Suppressor macrophage treated with lipopolysaccharide for 4 hours (primary cell): ENCODE results near the gene ETV6.
"Not testable (repeated sequence)": the region's sequence is repeated elsewhere in the genome, so short reads cannot be mapped to it uniquely, and the experiment has no call there.

Experiments used
- DNase-seq: peaks from one replicate; pipeline ENCODE4 v3.0.0-alpha.2; 2020

ETV6 gene

DNA sequence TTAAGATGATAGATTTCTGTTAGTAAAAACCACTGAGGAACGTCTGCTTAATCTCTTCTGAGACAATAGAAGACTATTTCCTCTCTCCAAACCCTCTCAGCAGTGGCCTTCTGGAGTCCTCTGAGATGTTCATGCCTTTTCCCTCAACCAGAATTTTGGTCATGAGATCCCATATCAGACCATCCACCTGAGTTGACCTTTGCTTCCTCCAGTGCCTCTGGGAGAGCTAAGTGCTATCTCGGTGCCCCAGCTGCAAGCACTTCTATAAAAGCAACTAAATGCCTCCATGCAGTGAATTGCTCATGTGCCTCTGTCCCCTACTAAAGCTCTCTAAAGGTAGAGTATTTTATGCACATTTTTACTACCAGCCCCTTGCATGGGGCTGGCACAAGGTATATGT, 248.4 kb downstream of the ETV6 start:
- DNase-seq = no peak

GRCh38 chr12:11901701-11902524, 252.4 kb downstream of the ETV6 start:
- no peak for DNase-seq

GRCh38 chr12:11902525-11902875, 253.0 kb downstream of the ETV6 start:
- no peak for DNase-seq

DNA sequence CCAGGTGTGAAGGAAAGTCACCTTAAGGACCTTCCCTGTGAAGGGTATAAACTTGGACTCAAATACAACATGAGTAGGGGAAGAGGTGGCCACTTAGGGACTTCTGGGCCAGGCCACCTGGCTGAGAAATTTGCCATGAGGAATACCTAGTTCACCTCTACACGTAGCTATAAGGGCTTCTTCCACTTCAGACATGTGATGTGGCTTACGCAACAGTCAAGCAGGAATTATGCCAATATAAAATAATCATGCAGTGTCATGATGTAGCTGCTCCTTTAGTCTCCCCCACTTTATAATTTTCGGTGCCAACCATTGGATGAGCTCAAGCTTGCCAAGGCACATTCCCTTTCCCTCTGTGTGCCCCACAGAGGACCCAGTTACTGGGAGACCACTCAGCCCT, 254.7 kb downstream of the ETV6 start:
- DNase-seq = no peak

GRCh38 chr12:11905534-11905933, 256.1 kb downstream of the ETV6 start:
- no peak for DNase-seq

- DNase-seq = no peak
Measured at GRCh38 chr12:11906286-11906935, 256.9 kb downstream of the ETV6 start.

- no peak for DNase-seq
Measured at GRCh38 chr12:11907625-11908024, 258.2 kb downstream of the ETV6 start.

DNA sequence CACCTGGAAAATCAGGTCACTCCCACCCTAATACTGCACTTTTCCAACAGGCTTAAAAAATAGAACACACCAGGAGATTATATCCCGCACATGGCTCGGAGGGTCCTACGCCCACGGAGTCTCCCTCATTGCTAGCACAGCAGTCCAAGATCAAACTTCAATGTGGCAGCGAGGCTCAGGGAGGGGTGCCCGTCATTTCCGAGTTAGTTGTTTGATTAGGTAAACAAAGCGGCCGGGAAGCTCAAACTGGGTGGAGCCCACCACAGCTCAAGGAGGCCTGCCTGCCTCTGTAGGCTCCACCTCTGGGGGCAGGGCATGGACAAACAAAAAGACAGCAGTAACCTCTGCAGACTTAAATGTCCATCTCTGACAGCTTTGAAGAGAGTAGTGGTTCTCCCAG, 259.9 kb downstream of the ETV6 start:
- not testable (repeated sequence) for DNase-seq

DNA sequence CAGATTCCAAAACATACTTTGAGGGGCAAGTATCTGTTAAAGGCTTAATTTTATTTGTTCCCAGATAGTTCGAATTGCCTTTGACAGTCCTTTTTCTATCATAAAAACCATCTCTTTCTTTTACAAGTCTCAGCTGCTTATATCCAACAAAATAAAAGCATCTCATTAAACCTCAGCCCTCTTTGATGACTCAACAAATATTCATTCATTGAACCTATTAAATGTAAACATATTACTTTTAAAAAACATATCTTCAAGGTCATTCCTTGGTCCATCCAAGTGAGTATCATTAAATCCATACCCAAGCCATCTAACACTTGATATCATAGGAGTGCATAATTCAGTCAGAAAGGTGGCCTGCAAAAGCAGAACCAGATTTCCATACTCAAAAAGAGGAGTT, 266.6 kb downstream of the ETV6 start:
- no peak for DNase-seq

- peak; percentile 78 for DNase-seq
Measured at GRCh38 chr12:11916771-11917170, 267.3 kb downstream of the ETV6 start.

GRCh38 chr12:11917501-11917900, 268.0 kb downstream of the ETV6 start:
- DNase-seq = no peak

GRCh38 chr12:11920231-11920630, 270.8 kb downstream of the ETV6 start:
- DNase-seq = no peak

DNA sequence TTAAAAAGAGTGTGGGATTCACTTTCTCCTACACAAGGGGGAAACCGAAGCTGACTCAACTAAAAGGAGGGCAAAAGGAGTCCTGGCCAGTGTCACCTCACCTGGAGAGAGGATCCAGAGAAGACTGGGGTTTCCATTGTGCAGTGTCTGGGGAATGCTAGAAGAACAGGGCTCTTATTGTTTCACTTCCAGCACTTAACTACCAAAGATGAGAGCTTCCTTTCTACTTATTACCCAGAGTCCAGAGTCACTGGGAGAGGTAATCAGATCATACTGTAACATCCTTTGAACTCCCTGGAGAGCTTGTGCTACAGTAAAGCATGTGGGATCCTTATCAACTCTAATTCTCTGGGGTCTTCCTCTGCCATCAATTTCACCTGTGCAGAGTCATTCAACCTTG, 272.9 kb downstream of the ETV6 start:
- no peak for DNase-seq

DNA sequence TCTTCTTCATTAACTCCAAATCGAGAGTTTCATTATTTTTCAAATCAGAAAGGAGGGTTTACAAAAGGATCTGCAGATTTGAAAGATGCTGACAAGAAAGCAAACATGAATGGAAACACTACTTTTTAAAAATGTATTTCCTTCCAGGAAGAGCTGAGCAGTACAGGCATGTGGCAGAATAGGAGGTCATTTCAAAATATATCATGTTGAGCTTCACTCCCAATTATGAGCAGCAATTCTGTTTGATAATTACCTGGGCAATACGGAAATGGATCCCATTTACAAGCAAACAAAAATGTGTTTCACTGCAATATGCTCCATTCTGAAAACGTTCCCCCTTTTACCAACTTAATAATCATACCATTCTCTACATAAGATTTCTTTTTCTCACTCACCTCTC, 273.6 kb downstream of the ETV6 start:
- DNase-seq = no peak

DNA sequence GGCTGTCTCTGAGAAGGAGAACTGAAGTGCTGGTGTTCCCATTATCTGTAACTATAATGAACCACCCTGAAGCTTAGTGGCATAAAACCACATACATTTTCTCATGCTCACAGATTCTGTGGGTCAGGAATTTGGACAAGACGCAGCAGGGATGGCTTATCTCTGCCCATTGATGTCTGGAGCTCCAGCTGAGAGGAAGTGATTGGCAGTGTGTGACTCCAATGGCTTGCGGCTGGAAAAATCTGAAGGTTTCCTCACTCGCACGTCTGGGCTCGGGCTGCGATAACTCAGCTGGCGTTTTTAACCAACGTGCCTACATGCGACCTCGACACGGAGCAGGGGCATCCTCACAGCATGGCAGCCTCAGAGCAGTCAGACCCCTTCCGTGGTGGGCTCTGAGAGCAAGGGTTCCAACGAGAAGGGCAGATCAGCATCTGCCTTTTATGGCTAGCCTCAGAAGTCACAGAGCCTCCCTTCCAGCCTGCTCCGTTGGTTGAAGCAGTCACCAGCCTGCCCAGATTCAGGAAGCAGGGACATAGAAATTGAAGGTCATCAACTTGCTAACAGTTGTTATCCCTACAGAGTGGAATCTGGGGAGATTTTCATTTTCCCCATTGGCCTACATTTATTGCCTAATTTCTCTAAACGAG, 277.9 kb downstream of the ETV6 start:
- no peak for DNase-seq

DNA sequence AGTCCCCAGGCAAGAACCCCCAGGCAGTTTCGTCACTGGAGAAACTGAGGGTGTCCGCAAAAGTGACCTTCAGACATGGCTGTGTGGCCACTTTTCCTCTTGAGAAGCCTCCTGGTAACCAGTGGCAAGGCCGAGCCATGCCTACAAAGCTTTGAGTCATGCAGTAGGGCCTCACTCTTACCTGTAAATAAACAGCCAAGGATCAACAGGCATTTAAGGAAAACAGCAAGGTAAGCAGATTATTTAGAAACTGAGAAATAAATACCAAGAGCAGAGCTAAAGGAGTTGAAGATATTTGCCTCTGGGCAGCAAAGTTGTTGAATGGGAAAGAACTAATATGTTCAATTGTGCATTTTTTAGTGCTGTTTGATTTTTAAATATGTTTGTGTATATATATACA, 280.2 kb downstream of the ETV6 start:
- DNase-seq = no peak

- DNase-seq = no peak
Measured at GRCh38 chr12:11939223-11939622, 289.7 kb downstream of the ETV6 start.

- no peak for DNase-seq
Measured at GRCh38 chr12:11941606-11942337, 292.3 kb downstream of the ETV6 start.

DNA sequence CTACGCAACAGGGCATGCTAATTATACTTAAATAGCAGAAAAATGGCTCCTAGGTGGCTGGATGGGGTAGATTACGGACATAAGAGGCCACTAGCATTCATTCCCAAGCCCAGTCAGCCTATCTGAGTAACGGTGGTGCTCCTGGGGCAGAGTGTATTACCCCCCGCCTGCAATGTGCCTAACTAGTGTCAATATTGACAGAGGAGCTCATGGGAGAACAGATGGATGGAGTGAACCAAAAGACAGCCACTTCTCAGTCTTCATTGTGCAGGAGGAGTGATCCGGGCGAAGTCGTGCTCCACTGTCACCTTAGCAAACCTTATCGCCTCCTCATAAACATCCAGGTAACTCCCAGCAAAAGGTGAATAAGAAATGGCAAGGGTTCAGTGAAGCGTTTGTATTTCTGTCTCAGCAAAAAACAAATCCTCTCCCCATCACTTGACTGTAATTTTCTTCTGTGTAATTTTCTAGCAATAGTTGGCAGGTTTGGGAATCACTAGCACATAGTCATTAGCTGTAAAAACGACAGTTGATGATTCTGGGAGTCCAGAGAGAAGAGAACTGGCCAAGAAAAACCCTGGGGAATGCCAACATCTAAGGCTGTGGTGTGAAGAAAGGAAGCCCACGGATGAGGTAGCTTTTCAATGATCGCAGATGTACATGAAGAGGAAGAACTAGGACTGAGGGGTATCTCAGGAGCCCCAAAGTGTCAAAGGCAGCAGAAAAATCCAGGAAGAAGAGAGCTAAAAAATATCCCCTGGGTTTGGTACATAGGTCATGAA, 294.6 kb downstream of the ETV6 start:
- DNase-seq = no peak
